Measurements from ENCODE around the gene NOS2.
A peak's percentile ranks its signal among the peaks of the same experiment; 100 is the strongest.
"Not testable (repeated sequence)": the region's sequence is repeated elsewhere in the genome, so short reads cannot be mapped to it uniquely, and the experiment has no call there.

Gene NOS2

GRCh38 chr17:27800522-27800921, at the start of gene NOS2:
Gene NOS2 (minus strand): TSS chr17:27800529. CDS start chr17:27798809, 1,720 bp downstream.
- Mint-ChIP-seq H3K36me3 (ENCODE audit: low read depth) (no peaks in the 10 kb centered on the region), H3K9me3 (no peaks in the 10 kb centered on the region), H3K4me1 (ENCODE audit: low read depth) (peaks cover 3% of the 10 kb centered on the region), H3K4me3 (no peak within 1 kb of the TSS), H3K27me3 (ENCODE audit: low read depth) (peaks cover 19% of the 10 kb centered on the region), H3K27ac (no peak within 1 kb of the TSS)
- DNase-seq (ENCODE audit: low spot score), result no peak

GRCh38 chr17:27849474-27850185, 49.3 kb upstream of the NOS2 start:
- peaks cover 17% of the 10 kb centered on the region for H3K27me3 Mint-ChIP-seq (ENCODE audit: low read depth)
- peaks cover 21% of the 10 kb centered on the region for H3K4me1 Mint-ChIP-seq (ENCODE audit: low read depth)
- no peak for DNase-seq (ENCODE audit: low spot score)
- H3K27ac Mint-ChIP-seq, result no peak overlapping the region
- no peak overlapping the region for H3K4me3 Mint-ChIP-seq
- H3K9me3 Mint-ChIP-seq, result peaks cover 5% of the 10 kb centered on the region
- H3K36me3 Mint-ChIP-seq (ENCODE audit: low read depth), result no peaks in the 10 kb centered on the region

GRCh38 chr17:27848931-27849330, 48.6 kb upstream of the NOS2 start:
- H3K9me3 Mint-ChIP-seq, result peaks cover 5% of the 10 kb centered on the region
- no peak for DNase-seq (ENCODE audit: low spot score)
- H3K4me3 Mint-ChIP-seq, result no peak overlapping the region
- H3K36me3 Mint-ChIP-seq (ENCODE audit: low read depth), result no peaks in the 10 kb centered on the region
- peaks cover 13% of the 10 kb centered on the region for H3K27me3 Mint-ChIP-seq (ENCODE audit: low read depth)
- H3K4me1 Mint-ChIP-seq (ENCODE audit: low read depth), result peaks cover 21% of the 10 kb centered on the region
- no peak overlapping the region for H3K27ac Mint-ChIP-seq

GRCh38 chr17:27846808-27847307, 46.5 kb upstream of the NOS2 start:
- not testable (repeated sequence) for DNase-seq (ENCODE audit: low spot score); H3K9me3 Mint-ChIP-seq; H3K27me3 Mint-ChIP-seq (ENCODE audit: low read depth); H3K36me3 Mint-ChIP-seq (ENCODE audit: low read depth)
- Mint-ChIP-seq H3K4me1 (ENCODE audit: low read depth) (peaks cover 21% of the 10 kb centered on the region), H3K4me3 (peak overlapping the region; percentile 77), H3K27ac (peak overlapping the region; percentile 81)

GRCh38 chr17:27846042-27846655, 45.8 kb upstream of the NOS2 start:
- Mint-ChIP-seq H3K27ac (peak overlapping the region; percentile 81), H3K36me3 (ENCODE audit: low read depth) (no peaks in the 10 kb centered on the region), H3K4me3 (peak overlapping the region; percentile 77), H3K9me3 (peaks cover 5% of the 10 kb centered on the region), H3K27me3 (ENCODE audit: low read depth) (peaks cover 4% of the 10 kb centered on the region), H3K4me1 (ENCODE audit: low read depth) (peaks cover 21% of the 10 kb centered on the region)
- peak; percentile 26 for DNase-seq (ENCODE audit: low spot score)

GRCh38 chr17:27845264-27846041, 45.1 kb upstream of the NOS2 start:
- Mint-ChIP-seq H3K4me3 (no peak overlapping the region), H3K27me3 (ENCODE audit: low read depth) (peaks cover 4% of the 10 kb centered on the region), H3K4me1 (ENCODE audit: low read depth) (peaks cover 21% of the 10 kb centered on the region), H3K9me3 (peaks cover 5% of the 10 kb centered on the region), H3K36me3 (ENCODE audit: low read depth) (no peaks in the 10 kb centered on the region), H3K27ac (no peak overlapping the region)
- no peak for DNase-seq (ENCODE audit: low spot score)

- Mint-ChIP-seq H3K27ac (no peak overlapping the region), H3K36me3 (ENCODE audit: low read depth) (no peaks in the 10 kb centered on the region), H3K4me3 (no peak overlapping the region)
Measured at GRCh38 chr17:27840688-27841087, 40.4 kb upstream of the NOS2 start.

GRCh38 chr17:27840406-27840678, 40.0 kb upstream of the NOS2 start:
- not testable (repeated sequence) for H3K9me3 Mint-ChIP-seq

More at GRCh38 chr17:27840688-27841087, 40.4 kb upstream of the NOS2 start:
- H3K27me3 Mint-ChIP-seq (ENCODE audit: low read depth), result no peaks in the 10 kb centered on the region
- DNase-seq (ENCODE audit: low spot score), result no peak
- H3K4me1 Mint-ChIP-seq (ENCODE audit: low read depth), result peaks cover 7% of the 10 kb centered on the region
- H3K9me3 Mint-ChIP-seq, result no peaks in the 10 kb centered on the region

GRCh38 chr17:27839571-27840405, 39.5 kb upstream of the NOS2 start:
- H3K27me3 Mint-ChIP-seq (ENCODE audit: low read depth); DNase-seq (ENCODE audit: low spot score); H3K36me3 Mint-ChIP-seq (ENCODE audit: low read depth); H3K27ac Mint-ChIP-seq; H3K9me3 Mint-ChIP-seq; H3K4me3 Mint-ChIP-seq; H3K4me1 Mint-ChIP-seq (ENCODE audit: low read depth): not testable (repeated sequence)

More at GRCh38 chr17:27840406-27840678, 40.0 kb upstream of the NOS2 start:
- not testable (repeated sequence) for H3K4me3 Mint-ChIP-seq; H3K36me3 Mint-ChIP-seq (ENCODE audit: low read depth); H3K4me1 Mint-ChIP-seq (ENCODE audit: low read depth); DNase-seq (ENCODE audit: low spot score); H3K27me3 Mint-ChIP-seq (ENCODE audit: low read depth); H3K27ac Mint-ChIP-seq

GRCh38 chr17:27838607-27839006, 38.3 kb upstream of the NOS2 start:
- not testable (repeated sequence) for H3K27ac Mint-ChIP-seq; H3K4me1 Mint-ChIP-seq (ENCODE audit: low read depth); H3K4me3 Mint-ChIP-seq; H3K9me3 Mint-ChIP-seq; DNase-seq (ENCODE audit: low spot score); H3K36me3 Mint-ChIP-seq (ENCODE audit: low read depth); H3K27me3 Mint-ChIP-seq (ENCODE audit: low read depth)

GRCh38 chr17:27837769-27838168, 37.4 kb upstream of the NOS2 start:
- not testable (repeated sequence) for H3K4me1 Mint-ChIP-seq (ENCODE audit: low read depth); H3K27me3 Mint-ChIP-seq (ENCODE audit: low read depth); DNase-seq (ENCODE audit: low spot score); H3K4me3 Mint-ChIP-seq; H3K9me3 Mint-ChIP-seq; H3K27ac Mint-ChIP-seq; H3K36me3 Mint-ChIP-seq (ENCODE audit: low read depth)

GRCh38 chr17:27836651-27837050, 36.3 kb upstream of the NOS2 start:
- Mint-ChIP-seq H3K27me3 (ENCODE audit: low read depth) (no peaks in the 10 kb centered on the region), H3K27ac (no peak overlapping the region), H3K9me3 (peaks cover 3% of the 10 kb centered on the region), H3K36me3 (ENCODE audit: low read depth) (peaks cover 2% of the 10 kb centered on the region), H3K4me1 (ENCODE audit: low read depth) (peaks cover 4% of the 10 kb centered on the region), H3K4me3 (no peak overlapping the region)
- DNase-seq (ENCODE audit: low spot score), result no peak

GRCh38 chr17:27834571-27834970, 34.2 kb upstream of the NOS2 start:
- Mint-ChIP-seq H3K4me3 (no peak overlapping the region), H3K27ac (no peak overlapping the region), H3K9me3 (peaks cover 3% of the 10 kb centered on the region), H3K27me3 (ENCODE audit: low read depth) (no peaks in the 10 kb centered on the region), H3K36me3 (ENCODE audit: low read depth) (peaks cover 2% of the 10 kb centered on the region), H3K4me1 (ENCODE audit: low read depth) (peaks cover 4% of the 10 kb centered on the region)
- DNase-seq (ENCODE audit: low spot score), result no peak
